Sigmoid colon (tissue), 7 donors: Measurements from ENCODE around the gene TRIO. TPM values are rescaled to one million over a fixed set of nuclear protein-coding genes. Genes with fewer than 3 reads are reported as not detected.

ENCODE experiments used
- DNase-seq: peaks from one replicate; pipeline ENCODE4 v3.0.0-alpha.2; 2019
- H3K27ac ChIP-seq, 4 donors: fragments of 200-600 bp; sonication (generic); one replicate each; pipeline ENCODE4 v1.5.1; 2016 to 2019; ENCODE audit warnings: mild to moderate bottlenecking in 1 of 4
- H3K27me3 ChIP-seq, 3 donors: fragments of 200-600 bp; sonication (generic); one replicate each; pipeline ENCODE4 v1.5.1; 2019; ENCODE audit warnings: mild to moderate bottlenecking in 1 of 3
- H3K36me3 ChIP-seq, 4 donors: fragments of 200-600 bp; sonication (generic); one replicate each; pipeline ENCODE4 v1.5.1; 2016 to 2019
- H3K4me1 ChIP-seq, 4 donors: fragments of 200-600 bp; sonication (generic); one replicate each; pipeline ENCODE4 v1.5.1; 2017 to 2019
- H3K4me3 ChIP-seq, 4 donors: fragments of 200-600 bp; sonication (generic); one replicate each; pipeline ENCODE4 v1.5.1; 2017 to 2019; ENCODE audit warnings: mild to moderate bottlenecking in 2 of 4, moderate library complexity in 1 of 4
- H3K9me3 ChIP-seq, 4 donors: fragments of 200-600 bp in 3 of 4; sonication (generic) in 3 of 4; one replicate each; pipeline versions ENCODE4 v1.5.1 to v1.6.1; 2013 to 2019
- CTCF ChIP-seq, 4 experiments: fragments of 450-650 bp in 3 of 4; fragments of 200-600 bp in 1 of 4; IDR thresholded peaks; one replicate each; pipeline ENCODE4 v1.5.1; 2016 to 2019; ENCODE audit warnings: antibody characterized with exemption in 4 of 4, mild to moderate bottlenecking in 3 of 4, moderate library complexity in 2 of 4
- EP300 ChIP-seq, 4 donors: sonication (generic); formaldehyde crosslinking; IDR thresholded peaks; one replicate each; pipeline ENCODE4 v1.6.1; 2017; ENCODE audit warnings: antibody characterized with exemption in 4 of 4
- POLR2A ChIP-seq, 2 donors: fragments of 450-650 bp; IDR thresholded peaks; one replicate each; pipeline ENCODE4 v1.6.1; 2016; ENCODE audit warnings: antibody characterized with exemption in 2 of 2, mild to moderate bottlenecking in 2 of 2, moderate library complexity in 2 of 2
- POLR2AphosphoS5 ChIP-seq, 4 donors: sonication (generic); formaldehyde crosslinking; IDR thresholded peaks; one replicate each; pipeline ENCODE4 v1.6.1; 2017; ENCODE audit warnings: antibody characterized with exemption in 4 of 4
- WGBS, 2 donors: extraction: QIAGEN DNeasy Blood & Tissue Kit; methylation state at CpG; one replicate each; pipeline ENCODE4 v1.1.7; 2013; 5-methylcytosine and 5-hydroxymethylcytosine counted together
- intact Hi-C: fragments of 100-400 bp; cut with DNase I; formaldehyde crosslinking; loops from one replicate; pipeline ENCODE4 v1.15.1; 2023
- polyA plus RNA-seq, 3 donors: library from polyadenylated mRNA; stranded (reverse); fragments of 200-250 nt; gene quantifications; one replicate each; pipeline ENCODE4 v1.2.3, GENCODE V29; 2013
- total RNA-seq, 4 donors: library from RNA; depleted of rRNA; stranded (reverse); fragments of >200 nt; gene quantifications; one replicate each; pipeline ENCODE4 v1.1.0, GENCODE V29; 2016
- donor health status: healthy with polysubstance abuse.
- donor health status: Bipolar disorder and iron deficiency.
- donor health status: healthy.

TRIO gene
- total and polyA plus RNA-seq, 7 donors = 34.8 to 300 (median 119) TPM

DNA sequence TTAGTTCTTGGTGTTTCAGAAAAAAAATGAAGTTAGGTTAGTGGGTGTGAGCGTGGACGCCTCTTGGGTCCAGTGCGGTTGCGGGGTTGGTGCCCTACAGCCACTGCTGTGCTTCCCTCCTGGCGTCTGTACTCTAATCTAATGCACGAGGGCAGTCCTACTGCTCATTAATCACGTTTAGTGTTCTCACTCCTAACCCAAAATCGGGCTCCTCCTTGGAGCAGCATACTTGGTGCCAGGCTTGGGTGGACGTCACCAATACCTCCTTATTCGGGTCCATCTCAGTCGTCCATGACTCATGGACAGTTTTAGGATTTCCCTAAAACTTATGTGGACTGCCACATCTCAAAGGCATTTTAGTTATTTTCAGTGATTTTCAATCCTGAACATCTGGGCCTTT, 41.6 kb downstream of the TRIO start:
- H3K36me3 ChIP-seq = no peaks in the 10 kb centered on the region
- peak overlapping the region in 2 of 4 donors; percentile 33 to 36 for H3K4me3 ChIP-seq
- no peaks in the 10 kb centered on the region for H3K27me3 ChIP-seq
- intact Hi-C loops = no loop called here
- WGBS, 2 donors = 88 to 93% methylated on average over 11 of the region's 11 CpGs
- peaks cover 0 to 92% (median 84%) of the 10 kb centered on the region in 4 donors for H3K4me1 ChIP-seq
- TF ChIP-seq POLR2AphosphoS5 (IDR thresholded peaks at IDR 0.05) (peak in 3 of 4 donors; percentile 9 to 16 (median 10)), POLR2A (IDR thresholded peaks at IDR 0.05) (no peak), CTCF (IDR thresholded peaks at IDR 0.05) (no peak), EP300 (IDR thresholded peaks at IDR 0.05) (no peak)
- peak overlapping the region; percentile 86 to 95 (median 92) for H3K27ac ChIP-seq
- no peaks in the 10 kb centered on the region for H3K9me3 ChIP-seq
- no peak for DNase-seq

DNA sequence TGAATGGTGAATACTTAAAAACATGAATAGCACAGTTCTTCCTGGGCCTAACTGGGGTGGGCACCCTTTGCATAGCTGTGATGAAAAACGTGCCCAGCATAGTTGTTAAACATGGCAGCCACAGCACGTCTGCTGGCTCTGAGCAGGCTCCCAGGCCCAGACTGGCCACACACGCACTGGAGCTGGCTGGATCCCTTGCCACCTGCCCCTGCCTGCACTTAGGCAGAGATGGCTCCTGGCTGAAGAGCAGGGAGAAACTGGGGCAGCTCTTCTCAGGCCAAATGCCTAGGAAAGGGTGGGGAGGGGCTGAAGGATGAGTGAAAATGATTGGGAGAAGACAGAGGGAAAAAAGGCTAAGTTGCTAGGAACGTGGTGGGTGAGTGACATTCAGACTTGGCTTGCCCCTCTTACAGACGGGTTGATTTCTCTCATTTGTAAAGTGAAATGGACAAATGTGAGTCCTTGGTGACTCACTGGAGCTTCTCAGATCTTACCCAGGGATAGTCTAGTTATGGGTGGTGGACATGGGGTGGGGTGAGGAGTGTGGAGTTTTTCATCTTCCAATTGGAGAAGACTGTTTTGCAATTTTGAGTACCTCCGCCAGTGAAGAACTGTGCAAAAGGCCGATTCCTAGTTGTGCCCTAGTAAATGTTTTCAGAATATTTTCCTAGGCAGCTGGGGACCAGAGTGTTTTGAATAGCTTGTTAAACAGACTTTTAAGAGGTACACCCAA, 42.4 kb downstream of the TRIO start:
- Histone ChIP-seq H3K4me3 (no peak overlapping the region), H3K4me1 (peaks cover 0 to 97% (median 88%) of the 10 kb centered on the region in 4 donors), H3K27me3 (no peaks in the 10 kb centered on the region), H3K9me3 (no peaks in the 10 kb centered on the region), H3K27ac (peak overlapping the region; percentile 86 to 95 (median 92)), H3K36me3 (no peaks in the 10 kb centered on the region)
- no peak for TF ChIP-seq CTCF (IDR thresholded peaks at IDR 0.05)
- TF ChIP-seq POLR2A (IDR thresholded peaks at IDR 0.05) = no peak
- TF ChIP-seq POLR2AphosphoS5 (IDR thresholded peaks at IDR 0.05) = no peak
- TF ChIP-seq EP300 (IDR thresholded peaks at IDR 0.05) = no peak
- intact Hi-C loops = loop anchor here (2.0 kb wide), 1 partner anchor 41 kb away; no protein-coding TSS in a partner anchor
- DNase-seq = no peak
- WGBS, 2 donors = 69 to 78% methylated on average over 7 of the region's 7 CpGs

- TF ChIP-seq POLR2AphosphoS5 (IDR thresholded peaks at IDR 0.05) = peak; percentile 32 to 72 (median 51)
- TF ChIP-seq CTCF (IDR thresholded peaks at IDR 0.05) = no peak
- TF ChIP-seq POLR2A (IDR thresholded peaks at IDR 0.05) = peak in 1 of 2 donors; percentile 28
- no peak for TF ChIP-seq EP300 (IDR thresholded peaks at IDR 0.05)
- intact Hi-C loops = loop anchor here (2.0 kb wide), 1 partner anchor 41 kb away; no protein-coding TSS in a partner anchor
- no peaks in the 10 kb centered on the region for H3K36me3 ChIP-seq
- peaks cover 0 to 100% (median 90%) of the 10 kb centered on the region in 4 donors for H3K4me1 ChIP-seq
- DNase-seq = no peak
- 85 to 90% methylated on average over 7 of the region's 7 CpGs for WGBS, 2 donors
- no peaks in the 10 kb centered on the region for H3K27me3 ChIP-seq
- peak overlapping the region; percentile 86 to 95 (median 92) for H3K27ac ChIP-seq
- no peak overlapping the region for H3K4me3 ChIP-seq
- H3K9me3 ChIP-seq = no peaks in the 10 kb centered on the region
Measured at GRCh38 chr5:14186059-14186830, 43.1 kb downstream of the TRIO start.

GRCh38 chr5:14187157-14187556, 44.0 kb downstream of the TRIO start:
- TF ChIP-seq EP300 (IDR thresholded peaks at IDR 0.05) (no peak), POLR2A (IDR thresholded peaks at IDR 0.05) (no peak), POLR2AphosphoS5 (IDR thresholded peaks at IDR 0.05) (no peak), CTCF (IDR thresholded peaks at IDR 0.05) (no peak)
- Histone ChIP-seq H3K36me3 (no peaks in the 10 kb centered on the region), H3K4me3 (no peak overlapping the region), H3K4me1 (peaks cover 0 to 99% (median 90%) of the 10 kb centered on the region in 4 donors), H3K27ac (peak overlapping the region; percentile 86 to 95 (median 92)), H3K9me3 (no peaks in the 10 kb centered on the region), H3K27me3 (no peaks in the 10 kb centered on the region)
- DNase-seq = no peak
- WGBS, 2 donors = 64 to 73% methylated on average over 3 of the region's 3 CpGs
- intact Hi-C loops = loop anchor here (2.0 kb wide), 1 partner anchor 42 kb away; no protein-coding TSS in a partner anchor
